OCI-LY1 (cell line): Measurements from ENCODE around the gene PRR18.

Experiments
- EZH2 ChIP-seq: fragments of 200-600 bp; sonication (generic), shearing (Covaris generic); IDR thresholded peaks from 2 replicates; pipeline ENCODE4 v1.8.0; 2017; ENCODE audit warnings: borderline replicate concordance, mixed run types, mild to moderate bottlenecking, antibody characterized with exemption, low read length, moderate library complexity, mixed read lengths
- TF ChIP-seq, protein P1 (sequence below): fragments of 200-600 bp; sonication (generic), shearing (Covaris generic); IDR thresholded peaks from 2 replicates; pipeline ENCODE4 v1.5.1; 2017; ENCODE audit warnings: mild to moderate bottlenecking, antibody characterized with exemption, low read length, moderate library complexity, mixed read lengths

DNA sequence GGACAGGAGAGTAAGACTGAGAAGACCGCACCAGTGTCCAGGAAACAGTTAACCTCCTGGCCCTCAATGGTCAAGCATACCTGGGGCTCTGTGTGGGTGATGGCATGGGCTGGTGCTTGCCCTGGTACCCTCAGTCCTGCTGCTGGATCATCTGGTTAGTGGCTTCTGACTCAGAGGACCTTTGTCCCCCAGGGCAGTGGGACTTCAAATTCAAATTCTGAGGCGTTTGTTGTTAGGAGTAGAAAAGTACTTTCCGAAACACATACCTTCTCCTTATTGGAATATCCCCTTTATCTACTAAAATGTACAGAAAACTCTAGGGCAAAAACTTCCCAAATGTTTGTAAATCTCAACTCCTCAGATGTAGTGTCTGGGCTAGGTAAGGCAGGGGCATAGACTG, 38.3 kb upstream of the PRR18 start:
- TF ChIP-seq, protein P1, sequence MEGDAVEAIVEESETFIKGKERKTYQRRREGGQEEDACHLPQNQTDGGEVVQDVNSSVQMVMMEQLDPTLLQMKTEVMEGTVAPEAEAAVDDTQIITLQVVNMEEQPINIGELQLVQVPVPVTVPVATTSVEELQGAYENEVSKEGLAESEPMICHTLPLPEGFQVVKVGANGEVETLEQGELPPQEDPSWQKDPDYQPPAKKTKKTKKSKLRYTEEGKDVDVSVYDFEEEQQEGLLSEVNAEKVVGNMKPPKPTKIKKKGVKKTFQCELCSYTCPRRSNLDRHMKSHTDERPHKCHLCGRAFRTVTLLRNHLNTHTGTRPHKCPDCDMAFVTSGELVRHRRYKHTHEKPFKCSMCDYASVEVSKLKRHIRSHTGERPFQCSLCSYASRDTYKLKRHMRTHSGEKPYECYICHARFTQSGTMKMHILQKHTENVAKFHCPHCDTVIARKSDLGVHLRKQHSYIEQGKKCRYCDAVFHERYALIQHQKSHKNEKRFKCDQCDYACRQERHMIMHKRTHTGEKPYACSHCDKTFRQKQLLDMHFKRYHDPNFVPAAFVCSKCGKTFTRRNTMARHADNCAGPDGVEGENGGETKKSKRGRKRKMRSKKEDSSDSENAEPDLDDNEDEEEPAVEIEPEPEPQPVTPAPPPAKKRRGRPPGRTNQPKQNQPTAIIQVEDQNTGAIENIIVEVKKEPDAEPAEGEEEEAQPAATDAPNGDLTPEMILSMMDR, result no peak
- no peak for TF ChIP-seq EZH2
